Measurements from ENCODE around the gene ZSWIM2. TPM values are rescaled to one million over a fixed set of nuclear protein-coding genes. Genes with fewer than 3 reads are reported as not detected.
"Not testable (repeated sequence)": the region's sequence is repeated elsewhere in the genome, so short reads cannot be mapped to it uniquely, and the experiment has no call there.

Gene ZSWIM2
- total RNA-seq, 1 experiment from 2014 or later, result not detected

- TF ChIP-seq, protein P1, sequence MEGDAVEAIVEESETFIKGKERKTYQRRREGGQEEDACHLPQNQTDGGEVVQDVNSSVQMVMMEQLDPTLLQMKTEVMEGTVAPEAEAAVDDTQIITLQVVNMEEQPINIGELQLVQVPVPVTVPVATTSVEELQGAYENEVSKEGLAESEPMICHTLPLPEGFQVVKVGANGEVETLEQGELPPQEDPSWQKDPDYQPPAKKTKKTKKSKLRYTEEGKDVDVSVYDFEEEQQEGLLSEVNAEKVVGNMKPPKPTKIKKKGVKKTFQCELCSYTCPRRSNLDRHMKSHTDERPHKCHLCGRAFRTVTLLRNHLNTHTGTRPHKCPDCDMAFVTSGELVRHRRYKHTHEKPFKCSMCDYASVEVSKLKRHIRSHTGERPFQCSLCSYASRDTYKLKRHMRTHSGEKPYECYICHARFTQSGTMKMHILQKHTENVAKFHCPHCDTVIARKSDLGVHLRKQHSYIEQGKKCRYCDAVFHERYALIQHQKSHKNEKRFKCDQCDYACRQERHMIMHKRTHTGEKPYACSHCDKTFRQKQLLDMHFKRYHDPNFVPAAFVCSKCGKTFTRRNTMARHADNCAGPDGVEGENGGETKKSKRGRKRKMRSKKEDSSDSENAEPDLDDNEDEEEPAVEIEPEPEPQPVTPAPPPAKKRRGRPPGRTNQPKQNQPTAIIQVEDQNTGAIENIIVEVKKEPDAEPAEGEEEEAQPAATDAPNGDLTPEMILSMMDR (conservative IDR thresholded peaks at IDR 0.05), result no peak
- no peak for TF ChIP-seq EZH2 (IDR thresholded peaks at IDR 0.05; ENCODE audit: low read depth)
- H3K27ac ChIP-seq, result no peak overlapping the region
- no peaks in the 10 kb centered on the region for H3K4me1 ChIP-seq (replicated peaks; ENCODE audit: insufficient read depth)
- no peaks in the 10 kb centered on the region for H4K20me1 ChIP-seq (ENCODE audit: insufficient read depth)
- no TSS peak for BruUV-seq (replicated peaks)
- no peaks in the 10 kb centered on the region for H3K9me2 ChIP-seq (ENCODE audit: insufficient read depth)
- no peak overlapping the region for H3K4me3 ChIP-seq
- no peaks in the 10 kb centered on the region for H3K36me3 ChIP-seq (ENCODE audit: low read depth)
- no peak for DNase-seq
- H3K4me2 ChIP-seq, result no peak overlapping the region
- CTCF ChIA-PET, result no interaction called here
- H2AFZ ChIP-seq, result no peak overlapping the region
- H3K79me2 ChIP-seq (ENCODE audit: low read depth), result no peaks in the 10 kb centered on the region
- H3F3A ChIP-seq (ENCODE audit: insufficient read depth, low read depth), result no peaks in the 10 kb centered on the region
- H3K27me3 ChIP-seq (ENCODE audit: insufficient read depth, low read depth), result no peaks in the 10 kb centered on the region
- no peaks in the 10 kb centered on the region for H3K9me3 ChIP-seq (ENCODE audit: insufficient read depth, low read depth)
- intact Hi-C loops (cut with micrococcal nuclease; ENCODE audit: unreplicated experiment), result no loop called here
- POLR2A ChIA-PET (ENCODE audit: unreplicated experiment), result no interaction called here
Observed at GRCh38 chr2:186827411-186827810, 21.6 kb downstream of the ZSWIM2 start.

DNA sequence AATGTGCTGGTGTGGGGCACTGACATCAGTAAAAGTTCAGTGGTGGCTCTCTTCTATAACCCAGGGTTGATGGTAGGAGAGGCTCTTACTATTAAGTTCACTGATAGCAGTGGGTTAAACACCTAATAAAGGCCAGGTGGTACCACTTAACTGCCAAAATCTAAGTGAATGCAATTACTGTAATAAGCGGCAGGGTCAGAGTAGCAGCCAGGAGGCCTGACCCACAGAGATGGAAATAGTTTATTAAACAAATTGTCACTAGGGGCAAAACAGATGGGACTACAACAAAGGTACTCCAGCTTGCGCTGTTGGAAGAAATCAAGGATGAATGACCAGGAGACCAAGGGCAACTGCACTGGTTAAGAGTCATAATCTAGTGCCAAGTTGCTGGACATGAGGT, 26.6 kb downstream of the ZSWIM2 start:
- no peaks in the 10 kb centered on the region for H3K9me2 ChIP-seq (ENCODE audit: insufficient read depth)
- no peak for DNase-seq
- ChIA-PET POLR2A (ENCODE audit: unreplicated experiment) (no interaction called here), CTCF (no interaction called here)
- H3K4me2 ChIP-seq, result no peak overlapping the region
- no peaks in the 10 kb centered on the region for H3K36me3 ChIP-seq (ENCODE audit: low read depth)
- H3K79me2 ChIP-seq (ENCODE audit: low read depth), result no peaks in the 10 kb centered on the region
- H3K4me1 ChIP-seq (replicated peaks; ENCODE audit: insufficient read depth), result no peaks in the 10 kb centered on the region
- intact Hi-C loops (cut with micrococcal nuclease; ENCODE audit: unreplicated experiment), result no loop called here
- H3K9me3 ChIP-seq (ENCODE audit: insufficient read depth, low read depth), result no peaks in the 10 kb centered on the region
- H3K27me3 ChIP-seq (ENCODE audit: insufficient read depth, low read depth), result no peaks in the 10 kb centered on the region
- no peak overlapping the region for H2AFZ ChIP-seq
- no peak overlapping the region for H3K4me3 ChIP-seq
- no peak overlapping the region for H3K27ac ChIP-seq
- H3F3A ChIP-seq (ENCODE audit: insufficient read depth, low read depth), result no peaks in the 10 kb centered on the region
- TF ChIP-seq EZH2 (IDR thresholded peaks at IDR 0.05; ENCODE audit: low read depth), result no peak
- TF ChIP-seq, protein P1 (conservative IDR thresholded peaks at IDR 0.05), result no peak
- no TSS peak for BruUV-seq (replicated peaks)
- H4K20me1 ChIP-seq (ENCODE audit: insufficient read depth), result no peaks in the 10 kb centered on the region

GRCh38 chr2:186820303-186820702, 28.7 kb downstream of the ZSWIM2 start:
- H2AFZ ChIP-seq, result no peak overlapping the region
- H3K36me3 ChIP-seq (ENCODE audit: low read depth), result no peaks in the 10 kb centered on the region
- ChIA-PET POLR2A (ENCODE audit: unreplicated experiment) (no interaction called here), CTCF (no interaction called here)
- no peaks in the 10 kb centered on the region for H3K27me3 ChIP-seq (ENCODE audit: insufficient read depth, low read depth)
- intact Hi-C loops (cut with micrococcal nuclease; ENCODE audit: unreplicated experiment), result no loop called here
- DNase-seq, result no peak
- no peak overlapping the region for H3K4me2 ChIP-seq
- BruUV-seq (replicated peaks), result no TSS peak
- H3K4me1 ChIP-seq (replicated peaks; ENCODE audit: insufficient read depth), result no peaks in the 10 kb centered on the region
- TF ChIP-seq EZH2 (IDR thresholded peaks at IDR 0.05; ENCODE audit: low read depth), result no peak
- TF ChIP-seq, protein P1 (conservative IDR thresholded peaks at IDR 0.05), result no peak
- no peaks in the 10 kb centered on the region for H3K9me3 ChIP-seq (ENCODE audit: insufficient read depth, low read depth)
- H3K79me2 ChIP-seq (ENCODE audit: low read depth), result no peaks in the 10 kb centered on the region
- H4K20me1 ChIP-seq (ENCODE audit: insufficient read depth), result no peaks in the 10 kb centered on the region
- H3K4me3 ChIP-seq, result no peak overlapping the region
- H3F3A ChIP-seq (ENCODE audit: insufficient read depth, low read depth), result no peaks in the 10 kb centered on the region
- no peak overlapping the region for H3K27ac ChIP-seq
- H3K9me2 ChIP-seq (ENCODE audit: insufficient read depth), result no peaks in the 10 kb centered on the region

- intact Hi-C loops (cut with micrococcal nuclease; ENCODE audit: unreplicated experiment); H4K20me1 ChIP-seq (ENCODE audit: insufficient read depth); POLR2A ChIA-PET (ENCODE audit: unreplicated experiment); H3K27me3 ChIP-seq (ENCODE audit: insufficient read depth, low read depth); H3K36me3 ChIP-seq (ENCODE audit: low read depth); CTCF ChIA-PET; H3K4me3 ChIP-seq; H2AFZ ChIP-seq; H3F3A ChIP-seq (ENCODE audit: insufficient read depth, low read depth); H3K9me3 ChIP-seq (ENCODE audit: insufficient read depth, low read depth); DNase-seq; H3K79me2 ChIP-seq (ENCODE audit: low read depth); H3K4me2 ChIP-seq; H3K27ac ChIP-seq; BruUV-seq (replicated peaks); H3K9me2 ChIP-seq (ENCODE audit: insufficient read depth); H3K4me1 ChIP-seq (replicated peaks; ENCODE audit: insufficient read depth): not testable (repeated sequence)
Observed at GRCh38 chr2:186811760-186812159, 37.2 kb downstream of the ZSWIM2 start.

Measured in PC-9 (cell line).